ENCODE data around the gene NOP16. TPM values are rescaled to one million over a fixed set of nuclear protein-coding genes. Genes with fewer than 3 reads are reported as not detected.

Gene NOP16
- polyA plus RNA-seq, 3 donors, result 19.5 to 76.3 (median 25.1) TPM

GRCh38 chr5:176341325-176342157 lies 46.9 kb downstream of the NOP16 start:
- H3K27ac ChIP-seq (ENCODE audit: low read depth, low read length), result no peak overlapping the region
- WGBS, 3 donors, result 81 to 99% (median 83%) methylated on average over 2 of the region's 2 CpGs

- no peak overlapping the region for H3K27ac ChIP-seq (ENCODE audit: low read depth, low read length)
- 73 to 95% (median 94%) methylated on average over 5 of the region's 5 CpGs for WGBS, 3 donors
Measured at GRCh38 chr5:176339304-176339703, 49.1 kb downstream of the NOP16 start.

- H3K27ac ChIP-seq (ENCODE audit: low read depth, low read length), result no peak overlapping the region
- 73 to 77% (median 77%) methylated on average over 1 of the region's 1 CpG for WGBS, 3 donors
Measured at GRCh38 chr5:176337913-176338312, 50.5 kb downstream of the NOP16 start.

- no peak overlapping the region for H3K27ac ChIP-seq (ENCODE audit: low read depth, low read length)
Measured at GRCh38 chr5:176334031-176334770, 54.2 kb downstream of the NOP16 start.

Other genes starting within 250 kb of the NOP16 start
- gene SIMC1, start 150.2 kb downstream of the NOP16 start, polyA plus RNA-seq, result 1 to 10 TPM; 3.4 to 5.3 (median 4.2) TPM
- 10 to 100 TPM; 37.5 to 60.7 (median 44.7) TPM for gene KIAA1191, start 26.8 kb downstream of the NOP16 start, polyA plus RNA-seq
- 1 to 10 TPM in 2 of 3 donors, under 1 TPM in 1; 0.99 to 3.1 (median 1.3) TPM for gene ARL10, start 23.1 kb downstream of the NOP16 start, polyA plus RNA-seq
- gene HIGD2A, start 153 bp upstream of the NOP16 start, polyA plus RNA-seq, result 100 to 1,000 TPM in 2 of 3 donors, 10 to 100 TPM in 1; 90.0 to 250 (median 202) TPM
- 100 to 1,000 TPM in 2 of 3 donors, 10 to 100 TPM in 1; 50.8 to 128 (median 105) TPM for gene CLTB, start 27.9 kb upstream of the NOP16 start, polyA plus RNA-seq
- gene FAF2, start 59.8 kb upstream of the NOP16 start, polyA plus RNA-seq, result 10 to 100 TPM in 1 of 3 donors, 1 to 10 TPM in 2; 8.4 to 14.3 (median 9.9) TPM
- 10 to 100 TPM; 13.9 to 19.2 (median 17.0) TPM for gene RNF44, start 148.8 kb upstream of the NOP16 start, polyA plus RNA-seq
- under 1 TPM; 0.07 to 0.42 (median 0.11) TPM for gene CDHR2, start 160.7 kb upstream of the NOP16 start, polyA plus RNA-seq
- under 1 TPM; 0.34 to 0.59 (median 0.36) TPM for gene GPRIN1, start 221.6 kb upstream of the NOP16 start, polyA plus RNA-seq
- gene SNCB, start 241.9 kb upstream of the NOP16 start, polyA plus RNA-seq, result under 1 TPM in 1 of 3 donors, not detected in 2; 0.53 TPM
- under 1 TPM in 1 of 3 donors, not detected in 2; 0.20 TPM for gene EIF4E1B, start 242.1 kb upstream of the NOP16 start, polyA plus RNA-seq

Measured in adipose tissue (tissue), 3 donors.